Hypothalamus (tissue), 51 donors: ENCODE data around the gene PCNX1.
"Not testable (repeated sequence)": the region's sequence is repeated elsewhere in the genome, so short reads cannot be mapped to it uniquely, and the experiment has no call there.

ENCODE experiments used
- DNase-seq, 51 donors: peaks; one replicate each; lab custom pipeline; 2025; lab: John Stamatoyannopoulos, UW

Gene PCNX1

GRCh38 chr14:71062581-71063303 is 155.5 kb downstream of the PCNX1 start:
- no peak for DNase-seq

- no peak for DNase-seq
Observed at GRCh38 chr14:71063351-71063750, 156.1 kb downstream of the PCNX1 start.

- DNase-seq, result not testable (repeated sequence)
Observed at GRCh38 chr14:71064747-71065146, 157.5 kb downstream of the PCNX1 start.

- DNase-seq, result no peak
Observed at GRCh38 chr14:71070169-71070568, 162.9 kb downstream of the PCNX1 start.

- no peak for DNase-seq
Observed at GRCh38 chr14:71071042-71071441, 163.8 kb downstream of the PCNX1 start.

GRCh38 chr14:71076462-71077092 is 169.3 kb downstream of the PCNX1 start:
- DNase-seq, result no peak

GRCh38 chr14:71078500-71078899 is 171.2 kb downstream of the PCNX1 start:
- DNase-seq, result no peak

- DNase-seq, result peak in 3 of 51 donors; percentile 2 to 6 (median 4)
Observed at GRCh38 chr14:71086567-71086966, 179.3 kb downstream of the PCNX1 start.

GRCh38 chr14:71089971-71090370 is 182.7 kb downstream of the PCNX1 start:
- no peak for DNase-seq

- DNase-seq, result no peak
Observed at GRCh38 chr14:71094722-71095121, 187.5 kb downstream of the PCNX1 start.

GRCh38 chr14:71096947-71097346 is 189.7 kb downstream of the PCNX1 start:
- no peak for DNase-seq

- DNase-seq, result peak in 1 of 51 donors; percentile 47
Observed at GRCh38 chr14:71103662-71104484, 196.6 kb downstream of the PCNX1 start.

- no peak for DNase-seq
Observed at GRCh38 chr14:71105177-71105576, 197.9 kb downstream of the PCNX1 start.

- DNase-seq, result no peak
Observed at GRCh38 chr14:71107921-71108320, 200.7 kb downstream of the PCNX1 start.

GRCh38 chr14:71108398-71109119 is 201.3 kb downstream of the PCNX1 start:
- DNase-seq, result peak in 9 of 51 donors; percentile 2 to 38 (median 6)

GRCh38 chr14:71113376-71113775 is 206.1 kb downstream of the PCNX1 start:
- DNase-seq, result no peak

GRCh38 chr14:71114565-71114964 is 207.3 kb downstream of the PCNX1 start:
- no peak for DNase-seq

- DNase-seq, result no peak
Observed at GRCh38 chr14:71115306-71115705, 208.0 kb downstream of the PCNX1 start.

- no peak for DNase-seq
Observed at GRCh38 chr14:71115821-71116567, 208.7 kb downstream of the PCNX1 start.

GRCh38 chr14:71116568-71117122 is 209.4 kb downstream of the PCNX1 start:
- no peak for DNase-seq
